Amniotic stem cell (primary cell): ENCODE results near the gene MCM8.

Source experiments
- DNase-seq: peaks from one replicate; lab custom pipeline; 2025; lab: John Stamatoyannopoulos, UW

MCM8 gene

GRCh38 chr20:5950271-5951031 lies at the start of gene MCM8, which contains the start of gene TRMT6:
Gene MCM8, plus strand, starts transcription at chr20:5950652. Its CDS starts 1,364 bp downstream, at chr20:5952016.
Gene TRMT6, minus strand, starts transcription at chr20:5950533. Its CDS starts 128 bp downstream, at chr20:5950405.
- peak; percentile 91 for DNase-seq

GRCh38 chr20:5900908-5901307 lies 49.5 kb upstream of the MCM8 start:
- DNase-seq = no peak

GRCh38 chr20:5908981-5909380 lies 41.5 kb upstream of the MCM8 start:
- DNase-seq = no peak

DNA sequence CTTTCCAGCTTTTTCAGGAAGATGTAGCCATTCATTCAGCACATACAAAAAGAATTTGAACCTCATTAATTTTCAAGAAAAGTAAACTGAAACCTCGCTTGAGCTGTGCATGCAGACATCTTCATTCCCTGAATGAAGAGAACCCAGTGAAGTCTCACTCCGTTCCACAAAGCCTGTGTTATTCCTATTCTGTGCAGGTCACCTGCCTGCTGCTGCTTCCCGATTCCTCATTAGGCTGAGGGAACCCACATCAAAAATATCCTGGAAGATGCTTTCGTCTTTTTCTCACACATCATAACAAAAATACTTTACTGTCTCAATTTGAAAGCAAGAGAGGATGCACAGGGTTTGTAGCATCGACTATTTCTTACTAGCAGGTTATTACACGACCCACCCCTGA lies 40.3 kb upstream of the MCM8 start:
- no peak for DNase-seq

GRCh38 chr20:5913166-5913565 lies 37.3 kb upstream of the MCM8 start:
- no peak for DNase-seq

DNA sequence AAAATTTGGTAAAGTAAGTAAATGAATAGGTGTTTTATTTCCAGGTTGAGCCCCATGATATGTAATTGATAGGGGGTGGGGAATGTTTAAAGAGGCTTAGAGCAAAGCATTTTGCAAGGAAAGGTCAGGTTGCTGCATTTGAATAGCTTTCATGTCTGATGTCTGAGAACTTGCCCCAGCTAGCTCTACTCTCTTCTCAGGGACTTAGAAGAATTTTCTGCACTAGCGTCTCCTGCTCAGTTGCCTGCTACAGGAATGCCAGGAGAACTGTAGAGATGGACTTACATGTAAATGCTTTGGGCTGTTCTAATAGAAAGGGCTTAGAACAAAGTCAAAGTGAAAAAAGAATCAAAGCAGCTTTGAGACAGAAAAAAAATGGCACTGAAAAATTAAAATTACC lies 35.6 kb upstream of the MCM8 start:
- DNase-seq = no peak

DNA sequence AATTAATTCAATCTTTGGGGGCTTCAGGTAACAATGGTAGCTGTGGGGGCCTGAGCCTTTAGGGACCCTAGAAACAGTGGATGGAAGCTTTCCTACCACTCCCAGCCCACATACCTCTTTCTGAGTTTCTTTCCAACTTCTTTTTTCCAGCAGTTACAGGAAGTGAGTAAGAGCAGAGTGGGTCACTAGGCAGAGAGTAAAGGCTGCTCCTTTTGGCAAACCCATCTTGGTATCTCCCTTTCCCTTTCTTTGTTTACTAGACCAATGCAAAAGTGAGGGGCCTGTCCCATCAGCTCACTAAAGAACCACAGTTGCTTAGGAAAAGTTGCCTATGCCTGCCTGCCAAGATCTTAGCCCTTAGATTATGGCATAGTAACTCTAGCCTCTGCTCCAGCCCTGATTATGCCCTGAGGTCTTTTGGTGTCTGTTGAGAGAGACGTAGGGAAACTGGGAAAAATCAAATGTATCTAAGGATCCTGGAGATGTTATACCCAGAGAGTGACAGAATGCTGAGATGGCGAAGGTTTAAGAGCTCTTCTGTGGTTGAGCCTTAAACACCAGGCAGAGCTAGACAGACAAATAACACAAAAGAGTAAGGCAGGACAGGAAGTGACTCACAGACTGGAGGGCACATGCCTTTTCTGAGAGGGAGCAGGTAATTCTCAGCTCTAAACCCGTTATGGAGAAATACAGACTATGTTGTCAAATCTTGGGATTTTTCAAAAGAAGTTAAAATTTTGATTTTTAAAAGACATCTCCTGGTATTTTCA lies 31.4 kb upstream of the MCM8 start:
- DNase-seq = no peak

DNA sequence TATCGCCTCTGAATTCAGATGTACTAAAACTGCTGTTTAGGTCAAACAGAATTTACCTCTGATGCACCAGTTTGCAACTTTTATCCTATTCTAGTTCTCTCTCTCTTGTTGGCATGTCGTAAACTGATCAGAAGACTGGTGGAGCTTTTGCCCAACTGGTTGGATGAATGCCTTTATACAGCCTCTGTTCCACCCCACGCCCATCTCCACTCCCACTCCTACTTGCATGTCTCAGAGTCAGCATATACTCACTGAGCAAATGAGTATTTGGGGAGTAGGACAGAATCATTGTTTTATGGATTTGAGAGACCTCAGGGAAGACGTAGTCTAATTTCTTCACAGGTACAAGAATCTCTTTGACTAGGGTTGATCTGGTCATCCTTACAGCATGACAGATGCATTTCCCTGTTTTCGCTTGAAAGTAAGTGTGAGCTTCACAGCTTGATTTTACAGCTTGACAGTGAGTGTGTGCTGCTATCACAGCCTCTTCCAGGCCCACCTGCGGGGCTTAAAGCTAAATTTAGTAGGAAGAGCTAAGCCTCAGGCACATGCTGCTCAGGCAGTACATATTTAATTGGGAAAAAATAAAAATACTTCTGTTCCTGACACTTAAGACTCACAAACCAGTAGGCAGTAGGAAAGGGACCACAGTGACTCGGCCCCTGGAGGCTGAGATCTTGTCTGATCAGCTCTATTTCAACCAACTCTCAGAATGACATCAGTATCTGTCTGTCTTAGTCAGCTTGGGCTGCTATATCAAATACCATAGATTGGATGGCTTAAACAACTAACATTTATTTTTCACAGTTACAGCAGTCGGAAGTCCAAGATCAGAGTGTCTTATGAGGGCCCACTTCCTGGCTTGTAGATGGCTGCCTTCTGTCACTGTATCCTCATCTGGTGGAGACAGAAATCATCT lies 30.6 kb upstream of the MCM8 start:
- DNase-seq = no peak

DNA sequence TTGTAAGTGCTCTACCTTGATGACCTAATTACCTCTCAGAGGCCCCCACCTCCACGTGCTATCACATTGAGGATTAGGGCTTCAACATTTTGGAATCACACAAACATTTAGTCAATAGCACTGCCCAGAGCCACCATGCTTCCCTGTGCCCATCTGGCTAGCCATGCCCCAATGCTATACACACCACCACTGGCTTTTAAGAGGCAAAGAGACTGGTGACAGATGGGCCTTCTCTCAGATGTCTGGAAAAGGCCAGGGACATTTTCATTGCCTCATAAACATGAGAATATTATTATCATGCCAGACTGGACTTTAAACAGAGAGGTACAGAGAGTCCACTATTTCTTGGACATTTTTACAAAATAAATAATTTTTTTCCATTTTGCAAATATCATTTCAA lies 29.9 kb upstream of the MCM8 start:
- DNase-seq = no peak

DNA sequence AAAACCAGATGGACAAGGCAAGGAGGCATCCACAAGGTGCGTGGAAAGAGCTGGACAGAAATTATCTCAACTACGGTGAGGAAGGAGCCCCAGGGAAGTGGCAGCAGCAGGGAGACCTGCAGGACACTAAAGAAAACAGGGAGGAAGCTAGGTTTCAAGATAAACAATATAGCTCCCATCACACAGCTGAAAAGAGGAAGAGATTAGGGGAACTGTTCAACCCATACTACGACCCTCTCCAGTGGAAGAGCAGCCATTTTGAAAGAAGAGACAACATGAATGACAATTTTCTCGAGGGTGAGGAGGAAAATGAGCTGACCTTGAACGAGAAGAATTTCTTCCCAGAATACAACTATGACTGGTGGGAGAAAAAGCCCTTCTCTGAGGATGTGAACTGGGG lies 27.0 kb upstream of the MCM8 start:
- no peak for DNase-seq

- DNase-seq = no peak
These were observed 24.9 kb upstream of the MCM8 start for GRCh38 chr20:5925551-5925950.

- no peak for DNase-seq
These were observed 22.5 kb upstream of the MCM8 start for GRCh38 chr20:5927749-5928462.

DNA sequence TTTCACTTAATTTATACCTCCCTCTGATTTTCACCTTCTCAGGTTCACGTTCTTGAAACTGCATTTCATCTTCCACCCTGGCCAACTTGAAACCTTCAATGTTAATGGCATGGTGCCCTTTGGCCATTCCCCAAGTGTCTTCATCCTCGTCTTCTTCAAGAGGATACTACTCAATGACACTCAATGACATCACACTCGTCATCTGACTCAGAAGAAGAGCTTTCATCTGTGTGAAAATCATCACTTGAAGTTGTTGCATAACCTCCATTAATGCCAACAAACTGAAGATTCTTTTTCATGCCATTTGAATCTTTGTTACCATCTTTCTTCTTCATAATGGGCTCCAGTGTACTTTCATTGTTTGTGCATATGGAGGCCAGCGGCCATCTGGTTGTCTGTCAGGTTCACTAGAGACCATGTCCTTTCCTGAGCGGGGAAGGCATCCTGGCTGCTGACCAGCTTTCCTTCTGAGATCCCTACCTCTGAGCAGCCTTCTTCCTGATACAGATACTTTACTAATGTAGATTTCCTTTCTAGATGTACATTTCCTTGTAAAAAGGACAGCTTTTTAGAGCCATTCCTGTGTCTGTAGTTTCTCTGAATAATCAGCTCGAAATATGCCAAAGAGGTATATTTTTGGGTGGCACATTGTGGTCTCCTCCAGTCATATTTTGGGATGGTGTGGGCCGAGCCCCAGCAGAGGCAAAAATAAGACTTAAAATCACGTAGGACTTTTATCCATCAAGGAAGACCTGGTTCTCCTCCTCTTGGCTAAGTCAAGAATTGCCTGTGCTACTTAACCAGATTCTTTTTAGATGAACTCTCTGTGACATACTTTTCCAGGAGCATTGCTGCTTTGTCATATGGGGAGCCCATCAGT lies 21.4 kb upstream of the MCM8 start:
- DNase-seq = no peak

GRCh38 chr20:5931411-5931810 lies 19.0 kb upstream of the MCM8 start:
- no peak for DNase-seq

DNA sequence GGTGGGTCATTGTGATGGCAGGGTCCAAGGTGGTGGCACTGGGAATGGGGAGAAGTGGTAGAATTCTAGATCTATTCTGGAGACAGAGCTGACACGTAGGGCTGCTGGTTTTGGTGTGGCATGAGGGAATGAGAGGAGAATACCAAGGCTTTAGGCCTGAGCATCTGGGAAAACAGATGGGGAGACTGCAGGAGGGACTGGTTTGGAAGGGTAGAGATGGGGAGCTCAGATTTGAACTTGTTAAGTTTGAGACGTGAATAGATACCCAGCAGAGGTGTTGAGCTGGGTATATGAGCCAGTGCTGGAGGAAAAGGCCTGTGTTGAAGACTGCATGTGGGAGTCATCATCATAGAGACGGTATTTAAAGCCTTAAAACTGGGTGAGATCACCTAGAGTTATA lies 17.7 kb upstream of the MCM8 start:
- no peak for DNase-seq

GRCh38 chr20:5933802-5934436 lies 16.5 kb upstream of the MCM8 start:
- DNase-seq = no peak

- no peak for DNase-seq
These were observed 15.1 kb upstream of the MCM8 start for GRCh38 chr20:5935384-5935783.

DNA sequence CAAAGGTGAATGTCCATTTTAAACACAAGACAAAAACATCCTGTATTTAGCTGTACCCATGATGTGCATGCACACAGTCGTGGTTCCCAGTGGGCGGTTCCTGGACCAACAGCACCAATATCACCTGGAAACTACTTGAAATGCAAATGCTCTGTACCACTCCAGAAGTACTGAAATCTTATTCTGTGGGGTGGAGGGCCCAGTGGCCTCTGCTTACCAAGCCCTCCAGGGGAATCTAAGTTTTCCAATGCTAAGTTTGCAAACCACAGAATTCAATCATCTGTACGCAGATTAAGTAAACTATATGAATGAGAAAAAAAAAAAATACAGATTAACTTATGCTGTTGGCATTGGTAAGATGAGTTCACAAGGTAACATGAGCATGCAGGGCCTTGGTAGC lies 14.2 kb upstream of the MCM8 start:
- DNase-seq = no peak

DNA sequence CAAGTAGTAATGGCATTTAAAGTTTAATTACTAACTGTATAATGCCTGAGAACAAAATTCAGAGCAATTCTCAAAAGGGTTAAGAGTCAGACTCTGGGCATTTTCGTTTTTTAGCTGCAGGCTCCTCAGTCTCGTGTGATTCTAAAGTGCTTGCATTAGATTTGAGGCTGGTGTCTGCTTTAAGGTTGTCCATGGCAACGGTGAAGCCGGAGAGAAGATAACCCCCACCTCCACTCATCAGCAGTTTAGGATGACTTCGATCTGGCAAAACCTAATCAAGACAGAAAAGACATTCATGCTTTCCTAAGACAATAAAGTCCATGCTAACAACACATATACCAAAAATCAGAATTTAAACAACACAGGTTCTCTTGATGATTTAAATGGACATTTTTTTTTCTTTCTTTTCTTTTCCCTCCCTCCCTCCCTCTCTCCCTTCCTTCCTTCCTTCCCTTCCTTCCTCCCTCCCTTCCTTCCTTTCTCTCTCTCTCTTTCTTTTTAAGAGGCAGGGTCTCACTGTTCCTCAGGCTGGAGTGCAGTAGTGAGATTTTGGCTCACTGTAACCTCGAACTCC lies 11.9 kb upstream of the MCM8 start:
- no peak for DNase-seq

DNA sequence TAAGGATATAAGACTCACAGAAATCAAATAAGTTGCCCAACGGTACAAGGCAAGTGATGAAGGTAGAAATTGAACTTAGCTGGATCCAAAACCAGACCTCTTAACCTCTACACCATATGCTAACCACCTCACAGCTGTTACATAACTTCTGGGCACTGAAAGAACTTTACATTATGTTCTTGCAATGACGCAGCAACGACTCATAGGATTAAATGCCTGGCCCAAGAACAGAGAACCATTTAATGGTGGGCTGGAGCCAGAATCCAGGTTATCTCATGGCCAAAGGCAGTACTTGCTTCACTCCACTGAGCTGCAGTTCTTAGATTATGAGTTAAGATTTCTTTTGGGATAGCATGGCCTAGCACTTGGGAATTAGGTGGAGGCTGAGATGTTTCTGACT lies 4.5 kb upstream of the MCM8 start:
- no peak for DNase-seq
